GM21360 (cell line): ENCODE data around the gene KEL.

Source experiments
- ATAC-seq: cut with Tn5 transposase; IDR thresholded peaks from one replicate; pipeline ENCODE4 v1.9.1; 2021; ENCODE audit warnings: mild to moderate bottlenecking, moderate library complexity; ENCODE audit not compliant: unreplicated experiment

KEL gene

GRCh38 chr7:142963993-142964392 is 1.8 kb upstream of the KEL start:
- ATAC-seq = no peak

DNA sequence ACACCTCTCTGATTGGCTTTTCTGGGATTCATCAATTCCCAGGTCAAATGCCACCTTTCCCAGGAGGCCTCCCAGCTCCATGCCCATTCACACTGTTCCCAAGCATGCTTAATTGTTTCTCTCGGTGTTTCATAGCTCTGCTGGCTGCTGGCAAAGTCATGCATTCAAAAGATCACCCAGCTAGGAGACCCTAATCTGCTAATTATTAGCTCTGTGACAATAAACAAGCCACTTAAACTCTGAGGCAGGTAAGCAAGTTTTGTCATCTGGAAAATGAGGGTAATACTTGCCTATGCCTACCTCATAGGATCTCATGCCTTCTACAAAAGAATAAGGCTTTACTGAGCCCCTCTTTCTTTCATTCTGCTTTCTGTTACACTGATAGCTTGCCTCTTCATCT is 828 bp upstream of the KEL start:
- ATAC-seq = no peak

- ATAC-seq = no peak
Observed at GRCh38 chr7:142961595-142961972, 579 bp downstream of the KEL start.

DNA sequence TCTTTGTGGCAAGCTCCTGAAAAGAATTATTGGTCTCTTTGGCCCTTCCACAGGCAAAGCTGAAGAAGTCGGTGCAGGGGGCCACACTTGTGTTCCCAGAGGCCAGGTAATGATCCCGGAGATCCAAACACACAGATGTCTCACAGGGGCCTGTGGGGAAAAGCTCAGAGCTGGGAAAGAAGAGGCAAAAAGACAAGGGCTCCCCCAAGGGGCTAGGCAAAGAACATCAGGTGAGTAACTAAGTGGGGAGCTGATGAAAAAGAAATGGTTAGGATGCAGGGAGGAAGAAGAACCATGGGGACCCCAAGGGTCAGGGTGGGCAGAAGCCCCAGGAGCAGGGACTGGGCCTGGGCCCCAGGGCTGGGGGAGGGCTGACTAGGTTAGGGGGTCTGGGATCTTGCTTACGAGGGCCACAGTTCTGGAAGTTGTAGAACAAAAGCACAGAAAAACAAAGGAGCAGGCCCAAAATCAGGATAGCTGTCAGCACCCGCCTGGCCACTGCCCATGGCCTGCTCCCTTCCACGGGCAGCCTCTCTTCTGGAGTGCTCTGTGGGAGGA is 1.1 kb downstream of the KEL start:
- ATAC-seq = no peak

- ATAC-seq = no peak
Observed at GRCh38 chr7:142959202-142959601, 3.0 kb downstream of the KEL start.

GRCh38 chr7:142957723-142958122 is 4.4 kb downstream of the KEL start:
- no peak for ATAC-seq

- no peak for ATAC-seq
Observed at GRCh38 chr7:142956951-142957623, 5.1 kb downstream of the KEL start.

DNA sequence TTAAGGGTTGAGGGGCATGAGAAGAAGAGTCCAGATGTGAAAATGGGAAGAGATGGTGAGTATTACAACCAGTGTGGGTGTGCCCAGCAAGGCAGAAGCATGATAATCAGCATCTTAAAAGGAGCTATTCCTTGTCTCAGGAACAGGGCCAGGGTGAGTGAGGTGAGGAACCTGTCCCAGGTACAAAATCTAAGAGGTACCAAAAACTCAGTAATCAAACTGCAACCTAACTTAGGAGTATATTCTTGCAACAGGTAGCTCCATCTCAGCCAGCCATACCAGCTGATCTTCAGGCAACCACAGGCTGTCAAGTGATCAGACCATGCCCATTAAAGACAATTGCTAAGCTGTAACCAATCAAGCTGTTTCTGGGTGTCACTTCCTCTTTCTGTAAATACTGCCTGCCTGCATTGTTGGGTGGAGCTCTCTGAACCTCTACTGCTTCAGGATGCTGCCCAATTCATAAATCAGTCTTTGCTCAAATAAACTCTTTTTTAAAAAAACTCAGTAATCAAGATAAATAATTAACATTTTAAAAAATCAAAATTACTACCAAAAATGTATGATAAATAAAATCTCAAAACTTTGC is 7.4 kb downstream of the KEL start:
- no peak for ATAC-seq

- no peak for ATAC-seq
Observed at GRCh38 chr7:142950235-142950634, 11.9 kb downstream of the KEL start.

- ATAC-seq = no peak
Observed at GRCh38 chr7:142948603-142949002, 13.6 kb downstream of the KEL start.

- no peak for ATAC-seq
Observed at GRCh38 chr7:142945001-142945400, 17.2 kb downstream of the KEL start.

GRCh38 chr7:142943706-142944268 is 18.4 kb downstream of the KEL start:
- no peak for ATAC-seq

- ATAC-seq = no peak
Observed at GRCh38 chr7:142942746-142943145, 19.4 kb downstream of the KEL start.

DNA sequence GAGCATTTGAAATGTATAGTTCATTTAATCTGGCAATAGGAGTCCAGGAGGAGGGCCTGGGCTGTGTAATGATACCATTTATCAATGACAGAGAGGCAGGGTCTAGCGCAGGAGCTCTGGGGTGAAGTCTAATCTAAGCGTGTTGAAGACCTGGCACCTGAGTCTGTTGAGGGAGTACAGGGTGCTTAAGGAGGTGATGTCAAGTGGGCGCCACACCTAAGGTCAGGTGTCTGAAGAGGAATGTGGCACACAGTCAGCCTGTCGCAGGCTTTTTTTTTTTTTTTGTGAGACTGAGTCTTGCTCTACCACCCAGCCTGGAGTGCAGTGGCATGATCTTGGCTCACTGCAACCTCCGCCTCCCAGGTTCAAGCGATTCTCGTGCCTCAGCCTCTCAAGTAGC is 20.6 kb downstream of the KEL start:
- ATAC-seq = no peak

DNA sequence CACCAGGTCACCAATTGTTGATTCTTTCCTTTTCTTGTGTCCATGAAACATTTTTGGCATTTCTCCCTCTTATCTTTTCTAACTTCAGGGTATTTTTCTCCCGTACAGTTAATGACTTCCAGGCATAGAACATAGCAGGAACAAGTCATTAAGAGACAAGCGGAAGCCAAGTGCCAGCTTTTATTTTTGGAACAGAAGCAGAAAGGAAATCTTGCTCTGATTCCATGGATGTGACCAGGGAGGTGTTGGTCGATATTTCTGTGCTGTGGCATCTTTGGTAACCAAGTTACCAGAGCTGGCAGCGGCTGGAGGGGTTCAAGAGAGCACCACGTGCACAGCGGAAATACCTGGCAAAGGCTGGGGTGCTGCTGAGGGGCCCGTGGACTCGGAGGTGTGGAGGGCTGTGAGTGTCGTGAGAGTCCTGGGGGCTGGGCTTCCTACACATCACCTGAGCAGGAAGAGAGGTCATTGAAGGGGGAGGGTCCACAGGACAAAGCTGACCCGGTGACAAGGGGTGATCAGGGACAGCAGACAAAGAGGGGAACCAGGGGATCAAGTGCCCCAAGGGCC is 21.1 kb downstream of the KEL start:
- ATAC-seq = no peak

GRCh38 chr7:142939226-142939910 is 22.8 kb downstream of the KEL start, which contains the start of gene LLCFC1:
Gene LLCFC1 (plus strand): TSS chr7:142939484. CDS start chr7:142939622, 138 bp downstream.
- ATAC-seq = peak; percentile 57

DNA sequence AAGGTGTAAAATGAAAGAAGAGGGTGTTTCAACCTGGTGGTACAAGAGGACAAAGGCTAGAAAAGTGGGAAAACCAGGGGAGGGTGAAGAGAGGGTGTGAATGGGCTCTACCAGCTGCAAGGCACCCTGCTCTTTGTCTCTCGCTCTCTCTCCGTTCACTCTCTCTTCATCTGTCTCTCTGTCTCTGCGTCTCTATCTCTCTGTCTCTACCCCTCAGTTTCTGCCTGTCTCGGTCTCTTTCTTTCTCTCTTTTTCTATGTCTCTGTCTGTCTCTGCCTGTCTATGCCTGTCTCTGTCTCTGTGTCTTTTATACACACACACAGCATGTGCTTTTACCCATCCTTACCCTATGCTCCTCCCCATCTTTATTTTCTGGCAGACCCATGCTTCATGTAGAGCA is 23.6 kb downstream of the KEL start:
- ATAC-seq = no peak

GRCh38 chr7:142935941-142936565 is 26.1 kb downstream of the KEL start:
- ATAC-seq = no peak

- no peak for ATAC-seq
Observed at GRCh38 chr7:142934056-142934455, 28.1 kb downstream of the KEL start.

DNA sequence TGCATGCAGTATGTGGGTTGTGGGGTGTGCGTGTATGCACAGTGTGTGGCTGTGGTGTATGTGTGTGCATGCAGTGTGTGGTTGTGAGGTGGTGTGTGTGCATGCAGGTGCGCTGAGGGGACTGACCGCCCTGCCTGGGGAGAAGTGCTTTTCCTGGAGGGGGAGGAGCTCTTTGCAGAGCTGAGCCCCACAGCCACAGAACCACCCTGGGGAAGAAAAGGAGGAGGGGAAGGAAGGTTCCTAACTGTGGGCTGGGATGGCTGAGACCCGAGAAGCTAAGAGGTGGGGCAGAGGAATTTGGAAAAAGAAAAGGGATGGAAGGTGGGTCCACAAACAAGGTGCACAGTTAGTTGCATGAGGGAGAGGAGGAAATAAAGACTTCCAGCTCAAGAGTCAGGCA is 28.5 kb downstream of the KEL start, which contains the start of gene TRPV5:
Gene TRPV5, minus strand, starts transcription at position 123 of the 400 bp plus-strand sequence. CDS start 287 bp downstream, outside the sequence.
- no peak for ATAC-seq

GRCh38 chr7:142933092-142933475 is 29.1 kb downstream of the KEL start:
- no peak for ATAC-seq
